Tibial nerve (tissue), 4 donors: ENCODE data around the gene SSH2.

Experiments
- CTCF ChIP-seq, 5 experiments: fragments of 200-600 bp in 3 of 5; fragments of 450-650 bp in 2 of 5; sonication (generic) in 3 of 5; IDR thresholded peaks; one replicate each; pipeline ENCODE4 v1.5.1; 2016 to 2019; ENCODE audit warnings: antibody characterized with exemption in 5 of 5, mild to moderate bottlenecking in 3 of 5, moderate library complexity in 2 of 5
- EP300 ChIP-seq, 2 donors: sonication (generic); formaldehyde crosslinking; IDR thresholded peaks; one replicate each; pipeline ENCODE4 v1.6.1; 2017; ENCODE audit warnings: antibody characterized with exemption in 2 of 2, mild to moderate bottlenecking in 1 of 2
- POLR2A ChIP-seq, 2 donors: fragments of 450-650 bp; IDR thresholded peaks; one replicate each; pipeline ENCODE4 v1.6.1; 2017; ENCODE audit warnings: antibody characterized with exemption in 2 of 2, mild to moderate bottlenecking in 2 of 2, moderate library complexity in 2 of 2

- TF ChIP-seq CTCF (IDR thresholded peaks at IDR 0.05), result no peak
- no peak for TF ChIP-seq POLR2A (IDR thresholded peaks at IDR 0.05)
- TF ChIP-seq EP300 (IDR thresholded peaks at IDR 0.05), result no peak
Measured at GRCh38 chr17:29592850-29593551, 337.0 kb downstream of the SSH2 start, which contains the start of gene ANKRD13B.
